Uterus (tissue), 2 donors: ENCODE data around the gene GAA.

Experiments used
- POLR2A ChIP-seq, 2 donors: fragments of 450-650 bp; IDR thresholded peaks; one replicate each; pipeline ENCODE4 v1.6.1; 2016; ENCODE audit warnings: antibody characterized with exemption in 2 of 2, mild to moderate bottlenecking in 1 of 2, moderate library complexity in 1 of 2
- TF ChIP-seq, protein P1 (sequence below), 4 experiments: fragments of 200-600 bp in 2 of 4; fragments of 450-650 bp in 2 of 4; sonication (generic) in 2 of 4; IDR thresholded peaks; one replicate each; pipeline ENCODE4 v1.5.1; 2016 to 2019; ENCODE audit warnings: antibody characterized with exemption in 4 of 4, mild to moderate bottlenecking in 2 of 4, moderate library complexity in 1 of 4

GRCh38 chr17:80168371-80168770, 67.0 kb downstream of the GAA start:
- TF ChIP-seq, protein P1, sequence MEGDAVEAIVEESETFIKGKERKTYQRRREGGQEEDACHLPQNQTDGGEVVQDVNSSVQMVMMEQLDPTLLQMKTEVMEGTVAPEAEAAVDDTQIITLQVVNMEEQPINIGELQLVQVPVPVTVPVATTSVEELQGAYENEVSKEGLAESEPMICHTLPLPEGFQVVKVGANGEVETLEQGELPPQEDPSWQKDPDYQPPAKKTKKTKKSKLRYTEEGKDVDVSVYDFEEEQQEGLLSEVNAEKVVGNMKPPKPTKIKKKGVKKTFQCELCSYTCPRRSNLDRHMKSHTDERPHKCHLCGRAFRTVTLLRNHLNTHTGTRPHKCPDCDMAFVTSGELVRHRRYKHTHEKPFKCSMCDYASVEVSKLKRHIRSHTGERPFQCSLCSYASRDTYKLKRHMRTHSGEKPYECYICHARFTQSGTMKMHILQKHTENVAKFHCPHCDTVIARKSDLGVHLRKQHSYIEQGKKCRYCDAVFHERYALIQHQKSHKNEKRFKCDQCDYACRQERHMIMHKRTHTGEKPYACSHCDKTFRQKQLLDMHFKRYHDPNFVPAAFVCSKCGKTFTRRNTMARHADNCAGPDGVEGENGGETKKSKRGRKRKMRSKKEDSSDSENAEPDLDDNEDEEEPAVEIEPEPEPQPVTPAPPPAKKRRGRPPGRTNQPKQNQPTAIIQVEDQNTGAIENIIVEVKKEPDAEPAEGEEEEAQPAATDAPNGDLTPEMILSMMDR (IDR thresholded peaks at IDR 0.05) = no peak
- TF ChIP-seq POLR2A (IDR thresholded peaks at IDR 0.05) = no peak
